GM12873 (cell line): Measurements from ENCODE around the gene OXTR.

Source experiments
- CTCF ChIP-seq: IDR thresholded peaks from 2 replicates; pipeline ENCODE4 v1.5.1; 2012; ENCODE audit warnings: low read depth, mild to moderate bottlenecking, moderate library complexity, low read length, control low read depth; ENCODE audit not compliant: insufficient read depth; ENCODE audit errors: missing control alignments

Gene OXTR

GRCh38 chr3:8769088-8769822 lies at the start of gene OXTR:
OXTR (minus strand) TSS chr3:8769613; CDS start chr3:8768187, 1,426 bp downstream.
- peak; percentile 99 for TF ChIP-seq CTCF

DNA sequence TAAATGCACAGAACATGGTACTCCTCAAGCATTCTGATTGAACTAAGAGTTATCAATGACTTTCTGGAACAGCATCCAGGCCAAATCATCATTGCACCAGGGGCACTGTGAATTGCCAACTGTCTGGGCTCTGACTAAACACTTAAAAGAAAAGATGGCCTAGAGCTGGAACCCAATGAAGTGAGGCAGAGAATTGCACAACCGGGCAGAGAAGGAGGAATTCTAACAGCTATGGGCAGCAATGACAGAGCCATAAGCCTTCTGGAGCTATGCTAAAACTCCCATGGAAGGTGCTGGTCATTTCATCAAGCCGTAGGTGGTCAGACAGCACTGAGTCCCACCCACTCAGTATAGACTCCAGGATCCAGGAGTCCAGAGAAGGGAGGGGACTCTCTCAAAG lies 48.1 kb upstream of the OXTR start:
- TF ChIP-seq CTCF, result no peak

DNA sequence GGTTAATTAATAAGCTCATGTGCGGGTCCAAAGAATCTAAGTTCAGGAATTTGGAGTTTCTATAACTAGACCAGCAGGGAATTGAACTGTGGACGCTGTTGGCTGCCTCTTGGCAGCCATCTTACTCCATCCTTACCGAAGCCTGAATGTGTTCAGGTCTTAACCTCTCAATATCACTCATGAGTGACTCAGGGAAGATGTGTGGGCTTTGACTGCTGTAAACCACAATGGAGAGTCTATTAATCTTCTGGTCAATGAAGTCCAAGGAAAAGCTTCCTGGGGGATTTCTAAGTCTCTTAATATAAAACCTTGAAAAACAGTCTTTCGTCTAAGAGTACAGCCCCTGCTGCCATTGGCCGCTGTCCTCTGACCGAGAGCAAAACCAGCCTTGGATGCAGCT lies 46.7 kb upstream of the OXTR start:
- TF ChIP-seq CTCF, result no peak

GRCh38 chr3:8813411-8813810 lies 44.0 kb upstream of the OXTR start:
- no peak for TF ChIP-seq CTCF

- no peak for TF ChIP-seq CTCF
Measured at GRCh38 chr3:8810561-8810960, 41.1 kb upstream of the OXTR start.

DNA sequence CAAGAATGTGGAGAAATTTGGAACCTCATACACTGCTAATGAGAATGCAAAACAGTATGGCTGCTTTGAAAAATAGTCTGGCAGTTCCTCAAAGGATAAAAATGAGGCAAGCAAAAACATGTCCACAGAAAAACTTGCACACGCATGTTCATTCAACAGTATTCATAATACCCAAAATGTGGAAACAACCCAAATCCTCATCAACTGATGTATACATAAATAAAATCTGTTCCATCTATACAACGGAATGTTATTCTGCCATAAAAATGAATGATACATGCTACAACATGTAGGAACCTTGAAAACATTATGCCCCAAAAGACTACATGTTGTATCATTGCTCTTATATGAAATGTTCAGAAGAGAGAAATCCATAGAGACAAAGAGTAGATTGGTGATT lies 36.4 kb upstream of the OXTR start:
- no peak for TF ChIP-seq CTCF

DNA sequence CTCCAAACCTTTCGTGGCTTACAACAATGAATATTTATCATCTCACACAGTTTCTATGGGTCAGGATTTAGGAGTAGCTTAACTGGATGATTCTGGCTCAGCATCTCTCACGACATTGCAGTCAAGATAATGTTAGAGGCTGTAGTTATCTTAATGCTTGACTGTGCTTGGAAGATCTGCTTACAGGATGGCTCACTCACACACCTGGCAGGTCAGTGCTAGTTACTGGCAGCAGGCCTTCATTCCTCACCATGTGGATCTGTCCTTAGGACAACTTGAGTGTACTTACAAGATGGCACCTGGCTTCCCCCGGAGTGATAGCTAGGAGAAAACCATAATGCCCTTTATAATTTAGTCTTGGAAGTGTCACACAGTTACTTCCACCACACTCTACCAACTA lies 32.8 kb upstream of the OXTR start:
- no peak for TF ChIP-seq CTCF
